WERI-Rb-1 (cell line): Measurements from ENCODE around the gene SIRT6.
"Not testable (repeated sequence)": the region's sequence is repeated elsewhere in the genome, so short reads cannot be mapped to it uniquely, and the experiment has no call there.

Experiments
- DNase-seq: peaks from one replicate; pipeline ENCODE4 v3.0.0-alpha.2; 2020
- H3K27ac ChIP-seq: fragments of 250-450 bp; sonication (Bioruptor Pico); 2 replicates; pipeline ENCODE4 v1.5.1; 2020; ENCODE audit warnings: mild to moderate bottlenecking, moderate library complexity
- H3K27me3 ChIP-seq: fragments of 250-450 bp; sonication (Bioruptor Pico); 2 replicates; pipeline ENCODE4 v1.5.1; 2021; ENCODE audit warnings: mild to moderate bottlenecking, low read depth, moderate library complexity; ENCODE audit not compliant: insufficient read depth, severe bottlenecking
- H3K36me3 ChIP-seq: fragments of 250-450 bp; sonication (Bioruptor Pico); 2 replicates; pipeline ENCODE4 v1.5.1; 2020; ENCODE audit warnings: mild to moderate bottlenecking, moderate library complexity
- H3K4me3 ChIP-seq: 2 replicates; pipeline ENCODE4 v1.5.1; 2011; ENCODE audit warnings: low read depth, mild to moderate bottlenecking, control low read depth, low read length
- H3K9me3 ChIP-seq: fragments of 250-450 bp; sonication (Bioruptor Pico); 2 replicates; pipeline ENCODE4 v1.5.1; 2021; ENCODE audit warnings: mild to moderate bottlenecking, moderate library complexity; ENCODE audit not compliant: severe bottlenecking
- CTCF ChIP-seq: IDR thresholded peaks from 2 replicates; pipeline ENCODE4 v1.5.1; 2011; ENCODE audit warnings: low read depth, mild to moderate bottlenecking, control low read depth, inconsistent platforms, low read length

The SIRT6 gene

GRCh38 chr19:4197228-4197624 lies 14.9 kb upstream of the SIRT6 start:
- Histone ChIP-seq H3K4me3 (no peak overlapping the region), H3K27ac (no peak overlapping the region), H3K36me3 (no peaks in the 10 kb centered on the region), H3K9me3 (no peaks in the 10 kb centered on the region), H3K27me3 (peaks cover 5% of the 10 kb centered on the region)
- TF ChIP-seq CTCF = no peak
- DNase-seq = no peak

GRCh38 chr19:4196587-4197148 lies 14.3 kb upstream of the SIRT6 start:
- no peak for DNase-seq
- Histone ChIP-seq H3K9me3 (no peaks in the 10 kb centered on the region), H3K27me3 (peaks cover 5% of the 10 kb centered on the region), H3K27ac (no peak overlapping the region), H3K36me3 (no peaks in the 10 kb centered on the region), H3K4me3 (no peak overlapping the region)
- TF ChIP-seq CTCF = no peak

GRCh38 chr19:4196009-4196408 lies 13.6 kb upstream of the SIRT6 start:
- Histone ChIP-seq H3K27ac (no peak overlapping the region), H3K27me3 (peaks cover 5% of the 10 kb centered on the region), H3K4me3 (no peak overlapping the region), H3K36me3 (no peaks in the 10 kb centered on the region), H3K9me3 (no peaks in the 10 kb centered on the region)
- no peak for TF ChIP-seq CTCF
- DNase-seq = no peak

- no peaks in the 10 kb centered on the region for H3K9me3 ChIP-seq
- no peak for DNase-seq
- H3K27ac ChIP-seq = no peak overlapping the region
- no peaks in the 10 kb centered on the region for H3K36me3 ChIP-seq
- H3K4me3 ChIP-seq = no peak overlapping the region
- H3K27me3 ChIP-seq = peaks cover 4% of the 10 kb centered on the region
- no peak for TF ChIP-seq CTCF
Observed at GRCh38 chr19:4194353-4194752, 12.0 kb upstream of the SIRT6 start.

DNA sequence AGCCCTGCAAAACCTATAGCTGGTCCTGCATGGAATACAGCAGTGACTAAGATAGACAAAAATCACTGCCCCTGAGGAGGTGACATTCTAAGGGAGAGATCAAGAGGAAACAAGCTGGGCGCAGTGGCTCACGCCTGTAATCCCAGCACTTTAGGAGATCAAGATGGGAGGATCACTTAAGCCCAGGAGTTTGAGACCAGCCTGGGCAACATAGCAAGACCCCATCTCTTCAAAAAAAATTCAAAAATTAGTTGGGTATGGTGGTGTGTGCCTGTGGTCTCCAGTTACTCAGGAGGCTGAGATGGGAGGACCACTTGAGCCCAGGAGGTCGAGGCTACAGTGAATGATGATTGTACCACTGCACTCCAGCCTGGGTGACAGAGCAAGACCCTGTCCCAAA lies 10.2 kb upstream of the SIRT6 start:
- not testable (repeated sequence) for DNase-seq, H3K4me3 ChIP-seq, H3K9me3 ChIP-seq, H3K36me3 ChIP-seq, H3K27ac ChIP-seq, H3K27me3 ChIP-seq

GRCh38 chr19:4189641-4190040 lies 7.3 kb upstream of the SIRT6 start:
- no peak for TF ChIP-seq CTCF
- no peak overlapping the region for H3K27ac ChIP-seq
- no peak overlapping the region for H3K4me3 ChIP-seq
- DNase-seq = no peak
- no peaks in the 10 kb centered on the region for H3K9me3 ChIP-seq
- H3K27me3 ChIP-seq = no peaks in the 10 kb centered on the region
- H3K36me3 ChIP-seq = no peaks in the 10 kb centered on the region
